K562 (cell line): Measurements from ENCODE around the gene SLC26A6. TPM values are rescaled to one million over a fixed set of nuclear protein-coding genes. Genes with fewer than 3 reads are reported as not detected.

ENCODE experiments used
- ATAC-seq: fragments of 200-7000 bp; cut with Tn5 transposase; 3 replicates; pipeline ENCODE4 v1.9.1; 2020; ENCODE audit warnings: moderate library complexity
- BruUV-seq: library from RNA; stranded (reverse); fragments of 400-500 nt; replicated peaks from 2 replicates; lab custom pipeline; 2021; lab: Mats Ljungman, UMichigan
- CTCF ChIA-PET: fragments of 300-600 bp; formaldehyde crosslinking; extraction: SDS; loops from one replicate; lab custom pipeline; 2021; ENCODE audit warnings: low intra/inter-chr PET ratio; lab: Yijun Ruan, JAX
- POLR2A ChIA-PET: fragments of 300-600, 350-650 bp; sonication (Branson Sonifier 250); formaldehyde crosslinking; extraction: SDS; loops from one replicate; lab custom pipeline; 2021; ENCODE audit warnings: antibody characterized with exemption, inconsistent platforms; lab: Yijun Ruan, JAX
- DNase-seq, 4 experiments: peaks; one replicate each; pipeline versions ENCODE4 v3.0.0 to v3.0.0-alpha.2; 2011 to 2018; ENCODE audit warnings: low spot score in 3 of 4, mixed read lengths in 3 of 4; ENCODE audit errors: extremely low read depth in 1 of 4
- FAIRE-seq: peaks from 2 replicates; lab custom pipeline; 2011; peaks lifted over from hg19 to GRCh38; lab: Jason Lieb, UNC
- H2AFZ ChIP-seq: 2 replicates; pipeline ENCODE4 v1.6.0; 2011; ENCODE audit warnings: low read depth, low read length, control low read depth, inconsistent platforms
- H3K27ac ChIP-seq: fragments of 200-600 bp; 3 replicates; pipeline ENCODE4 v1.8.0; 2011; ENCODE audit warnings: low read depth, mild to moderate bottlenecking, control low read depth, inconsistent platforms, low read length, moderate library complexity, mixed read lengths; ENCODE audit errors: extremely low read depth
- H3K27me3 ChIP-seq, 2 experiments: fragments of 300-600 bp in 1 of 2; 2 replicates in 1 of 2; 3 replicates in 1 of 2; pipeline versions ENCODE4 v1.6.0 to v1.8.0; 2011; ENCODE audit warnings: inconsistent platforms in 2 of 2, low read length in 2 of 2, mild to moderate bottlenecking in 1 of 2, mixed read lengths in 1 of 2, moderate library complexity in 1 of 2; ENCODE audit not compliant: control insufficient read depth in 2 of 2, insufficient read depth in 2 of 2
- H3K36me3 ChIP-seq: fragments of 300-600 bp; 3 replicates; pipeline ENCODE4 v1.8.0; 2011; ENCODE audit warnings: mild to moderate bottlenecking, low read length, inconsistent platforms; ENCODE audit not compliant: control insufficient read depth, insufficient read depth
- H3K4me1 ChIP-seq, 2 experiments: fragments of 200-600 bp in 1 of 2; replicated peaks in 1 of 2; 2 replicates in 1 of 2; 3 replicates in 1 of 2; pipeline versions ENCODE4 v1.5.1 to v1.8.0; 2011; ENCODE audit warnings: inconsistent platforms in 2 of 2, low read length in 2 of 2, mild to moderate bottlenecking in 1 of 2, mixed read lengths in 1 of 2, moderate library complexity in 1 of 2; ENCODE audit not compliant: control insufficient read depth in 2 of 2, insufficient read depth in 2 of 2
- H3K4me2 ChIP-seq: 2 replicates; pipeline ENCODE4 v1.6.1; 2011; ENCODE audit warnings: low read length, control low read depth, inconsistent platforms, mixed read lengths; ENCODE audit not compliant: insufficient read depth
- H3K4me3 ChIP-seq: fragments of 200-600 bp; sonication (generic), shearing (Covaris generic); 2 replicates; pipeline ENCODE4 v1.5.1; 2016; ENCODE audit warnings: control low read depth, inconsistent platforms
- H3K79me2 ChIP-seq: fragments of 200-600 bp; 3 replicates; pipeline ENCODE4 v1.8.0; 2011; ENCODE audit warnings: low read length, inconsistent platforms; ENCODE audit not compliant: control insufficient read depth, insufficient read depth
- H3K9ac ChIP-seq, 2 experiments: 2 replicates each; pipeline versions ENCODE4 v1.6.0 to v1.6.1; 2011; ENCODE audit warnings: low read depth in 2 of 2, low read length in 2 of 2, control low read depth in 1 of 2, inconsistent platforms in 1 of 2, mild to moderate bottlenecking in 1 of 2, mixed read lengths in 1 of 2; ENCODE audit not compliant: insufficient read depth in 1 of 2
- H3K9me1 ChIP-seq: one replicate; pipeline ENCODE4 v1.6.0; 2011; ENCODE audit warnings: inconsistent platforms, mild to moderate bottlenecking, low read length, moderate library complexity; ENCODE audit not compliant: control insufficient read depth, insufficient read depth
- H3K9me3 ChIP-seq: replicated peaks from 2 replicates; pipeline ENCODE4 v1.5.1; 2011; ENCODE audit warnings: low read depth, low read length, inconsistent platforms; ENCODE audit not compliant: control insufficient read depth, insufficient read depth
- H4K20me1 ChIP-seq: replicated peaks from 2 replicates; pipeline ENCODE4 v1.6.1; 2011; ENCODE audit warnings: low read length, inconsistent platforms, mixed read lengths; ENCODE audit not compliant: control insufficient read depth, insufficient read depth
- CBX1 ChIP-seq: sonication (generic); IDR thresholded peaks from 2 replicates; pipeline ENCODE4 v1.6.1; 2016; ENCODE audit warnings: antibody characterized with exemption, low read depth, mild to moderate bottlenecking
- CBX3 ChIP-seq, 2 experiments: IDR thresholded peaks; 1 replicate in 1 of 2; 2 replicates in 1 of 2; pipeline ENCODE4 v1.6.1; 2012; ENCODE audit warnings: inconsistent platforms in 2 of 2, low read length in 2 of 2, borderline replicate concordance in 1 of 2, control low read depth in 1 of 2
- CBX5 ChIP-seq: IDR thresholded peaks from 2 replicates; pipeline ENCODE4 v1.6.1; 2014; ENCODE audit warnings: low read depth, borderline replicate concordance
- DACH1 ChIP-seq: fragments of 450-650 bp; IDR thresholded peaks from 2 replicates; pipeline ENCODE4 v1.6.1; 2018; ENCODE audit not compliant: partially characterized antibody
- GABPB2 ChIP-seq: fragments of 250-450 bp; sonication (Bioruptor Pico); conservative IDR thresholded peaks from 2 replicates; pipeline ENCODE4 v1.5.1; 2021; ENCODE audit warnings: mild to moderate bottlenecking
- HCFC1 ChIP-seq: IDR thresholded peaks from 2 replicates; pipeline ENCODE4 v1.6.1; 2012; ENCODE audit warnings: low read depth, low read length, improper control_type of control experiment
- RCOR1 ChIP-seq, 2 experiments: IDR thresholded peaks; 2 replicates each; pipeline ENCODE4 v1.6.1; 2012; ENCODE audit warnings: low read depth in 2 of 2, low read length in 2 of 2, borderline replicate concordance in 1 of 2, improper control_type of control experiment in 1 of 2
- TAF7 ChIP-seq: fragments of 450-650 bp; IDR thresholded peaks from 2 replicates; pipeline ENCODE4 v1.6.1; 2016; ENCODE audit warnings: missing genetic modification characterization, missing compliant biosample characterization
- TRIM24 ChIP-seq, 2 experiments: fragments of 450-650 bp; IDR thresholded peaks; 2 replicates each; pipeline ENCODE4 v1.6.1; 2016
- TRIM28 ChIP-seq: fragments of 450-650 bp; IDR thresholded peaks from 2 replicates; pipeline ENCODE4 v1.6.1; 2017
- XRCC3 ChIP-seq: fragments of 450-650 bp; IDR thresholded peaks from 2 replicates; pipeline ENCODE4 v1.6.1; 2017; ENCODE audit warnings: mild to moderate bottlenecking, moderate library complexity
- ZEB2 ChIP-seq: fragments of 450-650 bp; IDR thresholded peaks from 2 replicates; pipeline ENCODE4 v1.6.1; 2016
- ZNF316 ChIP-seq: fragments of 450-650 bp; IDR thresholded peaks from 2 replicates; pipeline ENCODE4 v1.6.1; 2016
- ZNF561 ChIP-seq: fragments of 450-650 bp; formaldehyde crosslinking; conservative IDR thresholded peaks from 2 replicates; pipeline ENCODE4 v1.4.0; 2020; ENCODE audit warnings: mild to moderate bottlenecking, moderate library complexity
- ZNF584 ChIP-seq: fragments of 200-800 bp; sonication (Bioruptor generic); IDR thresholded peaks from 2 replicates; pipeline ENCODE4 v1.6.1; 2016; ENCODE audit warnings: low read depth, mild to moderate bottlenecking, missing genetic modification characterization, missing compliant biosample characterization
- ZNF766 ChIP-seq: fragments of 200-800 bp; sonication (Bioruptor generic); conservative IDR thresholded peaks from 2 replicates; pipeline ENCODE4 v1.6.1; 2016; ENCODE audit warnings: missing genetic modification characterization, missing compliant biosample characterization
- WGBS: fragments of 100-300 bp; shearing (Covaris generic); methylation state at CpG from one replicate; pipeline ENCODE4 v1.1.6; 2016; ENCODE audit warnings: low coverage, mixed read lengths; ENCODE audit not compliant: insufficient coverage; ENCODE audit errors: missing lambda C conversion rate; 5-methylcytosine and 5-hydroxymethylcytosine counted together
- in situ Hi-C: fragments of 300-500 bp; cut with MboI; formaldehyde crosslinking; loops from 4 replicates; pipeline ENCODE4 v1.15.0; 2018; ENCODE audit warnings: inconsistent platforms, mixed read lengths
- intact Hi-C: fragments of 100-400 bp; cut with micrococcal nuclease; formaldehyde crosslinking; loops from 2 replicates; pipeline ENCODE4 v1.14.2; 2022
- polyA plus RNA-seq, 8 experiments: library from polyadenylated mRNA; depleted of rRNA in 4 of 8; stranded (reverse) in 5 of 8; unstranded in 3 of 8; fragments of >200 nt; fragmentation: Nextera tagmentation in 2 of 8; fragmentation: Illumina TruSeq in 1 of 8; extraction: Ambion mirVana in 2 of 8; extraction: Trizol in 1 of 8; gene quantifications; 2 replicates each; pipeline versions ENCODE4 v1.2.1 to v1.2.3, GENCODE V29; 2011 to 2014; ENCODE audit warnings: inconsistent platforms in 1 of 8, missing spikeins in 1 of 8
- total RNA-seq, 7 experiments: library from RNA; depleted of rRNA in 6 of 7; stranded (reverse); fragments of >200 nt in 6 of 7; fragmentation: Illumina TruSeq in 2 of 7; extraction: Trizol in 2 of 7; gene quantifications; 2 replicates each; pipeline versions ENCODE4 v1.2.1 to v1.2.3, GENCODE V29; 2011 to 2021; ENCODE audit warnings: low replicate concordance in 1 of 7
- TF ChIP-seq, protein P1 (sequence below): fragments of 450-650 bp; IDR thresholded peaks from 2 replicates; pipeline ENCODE4 v1.6.1; 2018; ENCODE audit warnings: mild to moderate bottlenecking, low read depth; ENCODE audit not compliant: partially characterized antibody

Gene SLC26A6
- total and polyA plus RNA-seq, 9 of the 15 experiments (the other 6 are each of a cell fraction or from before 2014, with no cell fraction given), result 2.1 to 27.2 (median 14.8) TPM

DNA sequence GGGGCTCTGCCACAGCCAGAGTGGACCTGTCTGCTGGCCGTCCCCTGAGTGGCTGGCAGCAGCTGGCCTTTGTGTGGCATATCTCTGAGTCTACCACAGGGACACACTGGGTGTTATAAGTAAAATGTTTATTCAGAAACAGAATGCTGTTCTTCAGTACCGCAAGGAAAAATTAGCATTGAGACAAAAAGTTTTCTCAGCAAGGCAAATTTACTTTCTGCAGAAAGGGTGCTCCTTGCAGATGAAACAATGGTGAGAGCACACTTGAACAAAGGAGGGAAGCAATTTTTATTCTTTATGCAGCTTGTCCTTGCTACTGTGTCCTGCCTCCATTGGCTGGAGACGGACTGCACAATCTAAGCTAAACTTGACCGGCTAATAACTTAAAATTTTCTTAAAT lies 17.7 kb downstream of the SLC26A6 start:
- ChIA-PET POLR2A (no interaction called here), CTCF (no interaction called here)
- H3K9me3 ChIP-seq, result peaks cover 6% of the 10 kb centered on the region; the same call in 1 of the 2 replicates
- peak; percentile 94 for TF ChIP-seq CBX5
- TF ChIP-seq DACH1, result no peak
- TF ChIP-seq TRIM28, result peak; percentile 97
- TF ChIP-seq GABPB2 (CRISPR knock-in tag), result no peak
- no peak for TF ChIP-seq ZNF766 (CRISPR knock-in tag)
- peak in 1 of 2 experiments; percentile 99; a peak in 2 of 3 replicates for TF ChIP-seq CBX3 (IDR thresholded peaks at IDR 0.05; ENCODE audit: borderline replicate concordance in 1 of 2, low read length in 2 of 2)
- no peak for TF ChIP-seq ZNF316
- TF ChIP-seq ZEB2, result 0 out of 2 replicates have a peak, but pooled peaks have one; percentile 21
- TF ChIP-seq HCFC1, result no peak
- no peak for TF ChIP-seq ZNF584 (CRISPR knock-in tag)
- TF ChIP-seq XRCC3, result peak; percentile 91; the same call in 1 of the 2 replicates
- no peak for TF ChIP-seq TAF7
- TF ChIP-seq, protein P1, sequence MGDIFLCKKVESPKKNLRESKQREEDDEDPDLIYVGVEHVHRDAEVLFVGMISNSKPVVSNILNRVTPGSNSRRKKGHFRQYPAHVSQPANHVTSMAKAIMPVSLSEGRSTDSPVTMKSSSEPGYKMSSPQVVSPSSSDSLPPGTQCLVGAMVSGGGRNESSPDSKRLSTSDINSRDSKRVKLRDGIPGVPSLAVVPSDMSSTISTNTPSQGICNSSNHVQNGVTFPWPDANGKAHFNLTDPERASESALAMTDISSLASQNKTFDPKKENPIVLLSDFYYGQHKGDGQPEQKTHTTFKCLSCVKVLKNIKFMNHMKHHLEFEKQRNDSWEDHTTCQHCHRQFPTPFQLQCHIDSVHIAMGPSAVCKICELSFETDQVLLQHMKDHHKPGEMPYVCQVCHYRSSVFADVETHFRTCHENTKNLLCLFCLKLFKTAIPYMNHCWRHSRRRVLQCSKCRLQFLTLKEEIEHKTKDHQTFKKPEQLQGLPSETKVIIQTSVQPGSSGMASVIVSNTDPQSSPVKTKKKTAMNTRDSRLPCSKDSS, result peak; percentile 97
- TF ChIP-seq TRIM24 (IDR thresholded peaks at IDR 0.05), result peak in 1 of 2 experiments; percentile 50; a peak in 1 of 4 replicates
- peak; percentile 77; the same call in 1 of the 2 replicates for TF ChIP-seq CBX1
- TF ChIP-seq ZNF561, result peak; percentile 86; the same call in 1 of the 2 replicates
- TF ChIP-seq RCOR1 (IDR thresholded peaks at IDR 0.05; ENCODE audit: borderline replicate concordance in 1 of 2, low read depth in 2 of 2, low read length in 2 of 2), result no peak
- no peak for FAIRE-seq
- 21% methylated on average over 4 of the region's 4 CpGs for WGBS
- no peaks in the 10 kb centered on the region for H3K36me3 ChIP-seq
- in situ Hi-C loops, result no loop called here
- BruUV-seq, result no TSS peak
- no peak overlapping the region for H3K4me2 ChIP-seq
- intact Hi-C loops, result no loop called here
- H3K9me1 ChIP-seq, result no peaks in the 10 kb centered on the region
- no peak overlapping the region for H2AFZ ChIP-seq
- no peak overlapping the region for H3K4me3 ChIP-seq
- peaks cover 0 to 7% of the 10 kb centered on the region in 2 experiments; a peak in 2 of 5 replicates for H3K4me1 ChIP-seq
- H3K27me3 ChIP-seq, result no peaks in the 10 kb centered on the region
- H4K20me1 ChIP-seq, result no peaks in the 10 kb centered on the region
- ATAC-seq, result no peak
- no peak overlapping the region for H3K9ac ChIP-seq
- H3K79me2 ChIP-seq, result no peaks in the 10 kb centered on the region
- DNase-seq, result no peak
- no peak overlapping the region for H3K27ac ChIP-seq
